Neuronal stem cell (in vitro differentiated cells): ENCODE measurements around the gene CD80.

Experiments used
- DNase-seq: peaks from one replicate; pipeline ENCODE4 v3.0.0-alpha.2; 2013; ENCODE audit warnings: low spot score
- H2AFZ ChIP-seq: one replicate; pipeline ENCODE4 v1.6.1; 2013; ENCODE audit warnings: mild to moderate bottlenecking, low read length, inconsistent platforms
- H2AK5ac ChIP-seq: 2 replicates; pipeline ENCODE4 v1.6.1; 2013; ENCODE audit warnings: low read depth, mild to moderate bottlenecking, inconsistent platforms, low read length, moderate library complexity, mixed read lengths
- H2BK120ac ChIP-seq: 2 replicates; pipeline ENCODE4 v1.6.1; 2013; ENCODE audit warnings: low read depth, mild to moderate bottlenecking, inconsistent platforms, low read length, moderate library complexity, mixed read lengths
- H2BK12ac ChIP-seq: one replicate; pipeline ENCODE4 v1.6.1; 2013; ENCODE audit warnings: low read length, inconsistent platforms
- H2BK15ac ChIP-seq: 2 replicates; pipeline ENCODE4 v1.6.1; 2013; ENCODE audit warnings: mild to moderate bottlenecking, low read length, inconsistent platforms, mixed read lengths
- H2BK5ac ChIP-seq: one replicate; pipeline ENCODE4 v1.6.1; 2013; ENCODE audit warnings: inconsistent platforms, mild to moderate bottlenecking, low read length, moderate library complexity
- H3K14ac ChIP-seq: one replicate; pipeline ENCODE4 v1.6.1; 2013; ENCODE audit warnings: low read length, inconsistent platforms
- H3K18ac ChIP-seq: 2 replicates; pipeline ENCODE4 v1.6.1; 2013; ENCODE audit warnings: low read length, inconsistent platforms
- H3K23ac ChIP-seq: 2 replicates; pipeline ENCODE4 v1.6.1; 2013; ENCODE audit warnings: low read depth, mild to moderate bottlenecking, mixed read lengths, low read length, inconsistent platforms; ENCODE audit not compliant: poor library complexity
- H3K27ac ChIP-seq: replicated peaks from 3 replicates; pipeline ENCODE4 v1.5.1; 2013; ENCODE audit warnings: low read length, inconsistent platforms
- H3K27me3 ChIP-seq, 3 experiments: 2 replicates each; pipeline ENCODE4 v1.6.1; 2013; ENCODE audit warnings: low read length in 3 of 3, mild to moderate bottlenecking in 2 of 3, inconsistent platforms in 1 of 3, low read depth in 1 of 3, mixed read lengths in 1 of 3, moderate library complexity in 1 of 3; ENCODE audit not compliant: control insufficient read depth in 3 of 3, insufficient read depth in 3 of 3
- H3K36me3 ChIP-seq, 2 donors: replicated peaks in 1 of 2; 2 replicates each; pipeline ENCODE4 v1.6.1; 2013; ENCODE audit warnings: low read length in 2 of 2; ENCODE audit not compliant: control insufficient read depth in 2 of 2, insufficient read depth in 2 of 2
- H3K4ac ChIP-seq: 2 replicates; pipeline ENCODE4 v1.6.1; 2013; ENCODE audit warnings: inconsistent platforms, mild to moderate bottlenecking, low read length, moderate library complexity
- H3K4me1 ChIP-seq, 2 donors: 1 replicate in 1 of 2; 2 replicates in 1 of 2; pipeline ENCODE4 v1.6.1; 2013; ENCODE audit warnings: low read length in 2 of 2, low read depth in 1 of 2; ENCODE audit not compliant: control insufficient read depth in 2 of 2, insufficient read depth in 1 of 2
- H3K4me2 ChIP-seq: one replicate; pipeline ENCODE4 v1.6.1; 2013; ENCODE audit warnings: mild to moderate bottlenecking, low read length, inconsistent platforms; ENCODE audit not compliant: insufficient read depth, poor library complexity, severe bottlenecking
- H3K4me3 ChIP-seq, 2 donors: 2 replicates each; pipeline ENCODE4 v1.5.1; 2013; ENCODE audit warnings: low read length in 2 of 2, mild to moderate bottlenecking in 2 of 2, inconsistent platforms in 1 of 2, moderate library complexity in 1 of 2
- H3K79me1 ChIP-seq: one replicate; pipeline ENCODE4 v1.6.1; 2013; ENCODE audit warnings: low read depth, mild to moderate bottlenecking, inconsistent platforms, low read length, moderate library complexity
- H3K9ac ChIP-seq: one replicate; pipeline ENCODE4 v1.6.1; 2013; ENCODE audit warnings: mild to moderate bottlenecking, low read depth, low read length, inconsistent platforms; ENCODE audit not compliant: poor library complexity
- H3K9me3 ChIP-seq, 2 donors: replicated peaks in 1 of 2; 2 replicates each; pipeline versions ENCODE3 to v1.6.1; 2013; ENCODE audit warnings: low read length in 2 of 2, mild to moderate bottlenecking in 2 of 2, inconsistent platforms in 1 of 2, low read depth in 1 of 2, mixed read lengths in 1 of 2, moderate library complexity in 1 of 2; ENCODE audit not compliant: control insufficient read depth in 2 of 2, insufficient read depth in 1 of 2
- H4K8ac ChIP-seq: one replicate; pipeline ENCODE4 v1.6.1; 2013; ENCODE audit warnings: low read depth, mild to moderate bottlenecking, inconsistent platforms, low read length, moderate library complexity
- H4K91ac ChIP-seq: one replicate; pipeline ENCODE4 v1.6.1; 2013; ENCODE audit warnings: low read length, low read depth, mild to moderate bottlenecking, inconsistent platforms; ENCODE audit not compliant: poor library complexity
- WGBS, 2 donors: extraction: QIAGEN DNeasy Blood & Tissue Kit; methylation state at CpG; one replicate each; pipeline ENCODE4 v1.1.7; 2013; ENCODE audit warnings: missing lambda C conversion rate in 2 of 2, mixed read lengths in 1 of 2; ENCODE audit not compliant: insufficient read length in 2 of 2, insufficient replicate concordance in 1 of 2; ENCODE audit errors: extremely low coverage in 2 of 2; 5-methylcytosine and 5-hydroxymethylcytosine counted together

CD80 gene

GRCh38 chr3:119601154-119601553 is 41.7 kb upstream of the CD80 start:
- no peak overlapping the region for H3K9ac ChIP-seq
- H3K9me3 ChIP-seq = no peaks in the 10 kb centered on the region
- no peak overlapping the region for H2AK5ac ChIP-seq
- no peak overlapping the region for H3K4me2 ChIP-seq
- H2BK5ac ChIP-seq = no peak overlapping the region
- no peak overlapping the region for H4K8ac ChIP-seq
- H2BK120ac ChIP-seq = no peak overlapping the region
- no peak overlapping the region for H3K23ac ChIP-seq
- H3K14ac ChIP-seq = no peak overlapping the region
- WGBS, 2 donors = no CpG with 5 or more reads among the region's 3 CpGs
- no peak for DNase-seq
- no peak overlapping the region for H2BK12ac ChIP-seq
- H2AFZ ChIP-seq = no peak overlapping the region
- H3K4me3 ChIP-seq = no peak overlapping the region
- no peak overlapping the region for H4K91ac ChIP-seq
- no peaks in the 10 kb centered on the region for H3K36me3 ChIP-seq
- no peak overlapping the region for H3K18ac ChIP-seq
- H3K4me1 ChIP-seq = no peaks in the 10 kb centered on the region
- H3K27ac ChIP-seq = no peak overlapping the region
- no peak overlapping the region for H3K4ac ChIP-seq
- no peaks in the 10 kb centered on the region for H3K79me1 ChIP-seq
- H3K27me3 ChIP-seq = peaks cover 0 to 12% (median 0%) of the 10 kb centered on the region in 3 experiments
- H2BK15ac ChIP-seq = no peak overlapping the region

- H4K8ac ChIP-seq = no peak overlapping the region
- no peaks in the 10 kb centered on the region for H3K36me3 ChIP-seq
- H3K4ac ChIP-seq = no peak overlapping the region
- no peaks in the 10 kb centered on the region for H3K9me3 ChIP-seq
- H3K23ac ChIP-seq = no peak overlapping the region
- H3K4me2 ChIP-seq = no peak overlapping the region
- peaks cover 0 to 1% of the 10 kb centered on the region in 2 donors for H3K4me1 ChIP-seq
- no peak overlapping the region for H3K9ac ChIP-seq
- no CpG with 5 or more reads among the region's 5 CpGs for WGBS, 2 donors
- H3K27ac ChIP-seq = no peak overlapping the region
- H2BK12ac ChIP-seq = no peak overlapping the region
- no peak overlapping the region for H4K91ac ChIP-seq
- no peak overlapping the region for H2BK120ac ChIP-seq
- peak; percentile 8 for DNase-seq
- no peak overlapping the region for H2BK15ac ChIP-seq
- H2AK5ac ChIP-seq = no peak overlapping the region
- H3K4me3 ChIP-seq = no peak overlapping the region
- H2BK5ac ChIP-seq = no peak overlapping the region
- no peak overlapping the region for H3K14ac ChIP-seq
- H2AFZ ChIP-seq = no peak overlapping the region
- H3K79me1 ChIP-seq = no peaks in the 10 kb centered on the region
- no peak overlapping the region for H3K18ac ChIP-seq
- H3K27me3 ChIP-seq = peaks cover 0 to 12% (median 0%) of the 10 kb centered on the region in 3 experiments
Observed at GRCh38 chr3:119600732-119601131, 41.3 kb upstream of the CD80 start.

GRCh38 chr3:119599558-119600174 is 40.3 kb upstream of the CD80 start:
- no peak overlapping the region for H3K9ac ChIP-seq

GRCh38 chr3:119598410-119599098 is 39.1 kb upstream of the CD80 start:
- Histone ChIP-seq H2BK5ac (no peak overlapping the region), H2BK12ac (no peak overlapping the region), H2AFZ (no peak overlapping the region), H3K23ac (no peak overlapping the region), H3K9ac (no peak overlapping the region), H4K91ac (no peak overlapping the region), H2BK15ac (no peak overlapping the region), H3K4me2 (no peak overlapping the region), H3K36me3 (no peaks in the 10 kb centered on the region), H3K4me3 (no peak overlapping the region), H3K18ac (no peak overlapping the region), H3K27me3 (peaks cover 0 to 11% (median 0%) of the 10 kb centered on the region in 3 experiments), H3K79me1 (no peaks in the 10 kb centered on the region), H2AK5ac (no peak overlapping the region), H3K14ac (no peak overlapping the region), H3K27ac (no peak overlapping the region), H3K4ac (no peak overlapping the region), H3K4me1 (peaks cover 0 to 1% of the 10 kb centered on the region in 2 donors), H3K9me3 (no peaks in the 10 kb centered on the region), H2BK120ac (no peak overlapping the region), H4K8ac (no peak overlapping the region)
- WGBS, 2 donors = no CpG with 5 or more reads among the region's 1 CpG
- no peak for DNase-seq

More at GRCh38 chr3:119599558-119600174, 40.3 kb upstream of the CD80 start:
- no peak overlapping the region for H2AFZ ChIP-seq
- H3K9me3 ChIP-seq = no peaks in the 10 kb centered on the region
- H3K4me1 ChIP-seq = peaks cover 0 to 1% of the 10 kb centered on the region in 2 donors
- H2BK5ac ChIP-seq = no peak overlapping the region
- no peak for DNase-seq
- H3K79me1 ChIP-seq = no peaks in the 10 kb centered on the region
- H3K18ac ChIP-seq = no peak overlapping the region
- no peak overlapping the region for H4K8ac ChIP-seq
- no peak overlapping the region for H3K14ac ChIP-seq
- no peaks in the 10 kb centered on the region for H3K36me3 ChIP-seq
- H3K4me3 ChIP-seq = no peak overlapping the region
- H2AK5ac ChIP-seq = no peak overlapping the region
- WGBS, 2 donors = no CpG with 5 or more reads among the region's 6 CpGs
- no peak overlapping the region for H2BK15ac ChIP-seq
- H2BK120ac ChIP-seq = no peak overlapping the region
- H3K4me2 ChIP-seq = no peak overlapping the region
- no peak overlapping the region for H3K27ac ChIP-seq
- H3K23ac ChIP-seq = no peak overlapping the region
- H3K27me3 ChIP-seq = peaks cover 0 to 12% (median 0%) of the 10 kb centered on the region in 3 experiments
- no peak overlapping the region for H3K4ac ChIP-seq
- no peak overlapping the region for H2BK12ac ChIP-seq
- H4K91ac ChIP-seq = no peak overlapping the region
